ENCODE data around the gene GTF3C1.

DNA sequence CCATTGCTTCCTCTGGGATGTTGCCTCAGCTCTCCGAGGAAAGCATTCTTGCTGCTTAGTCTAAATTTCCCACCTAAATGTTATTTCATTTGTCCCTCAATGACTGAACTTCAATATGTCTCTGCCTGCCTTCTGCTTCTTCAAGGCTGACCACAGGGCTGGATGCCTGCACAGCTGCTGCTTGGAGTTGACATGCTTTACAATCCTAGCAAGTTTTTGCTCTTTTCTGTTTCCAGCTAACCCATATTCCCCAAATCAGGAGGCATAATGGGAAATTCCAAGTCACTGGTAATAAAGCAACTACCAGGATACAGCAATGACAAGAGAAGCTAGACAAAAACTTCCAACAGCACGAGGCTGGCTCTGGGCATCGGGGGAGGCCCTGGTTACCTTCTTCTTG is 48.9 kb downstream of the GTF3C1 start:
- TF ChIP-seq CTCF (IDR thresholded peaks at IDR 0.05), result no peak
- no peak for TF ChIP-seq POLR2A (IDR thresholded peaks at IDR 0.05)

Measured in thyroid gland (tissue), 4 donors.